ENCODE data around the gene CEP63. TPM values are rescaled to one million over a fixed set of nuclear protein-coding genes. Genes with fewer than 3 reads are reported as not detected.

The CEP63 gene
- total RNA-seq, 4 donors from 2014 or later = 16.7 to 26.2 (median 22.6) TPM

DNA sequence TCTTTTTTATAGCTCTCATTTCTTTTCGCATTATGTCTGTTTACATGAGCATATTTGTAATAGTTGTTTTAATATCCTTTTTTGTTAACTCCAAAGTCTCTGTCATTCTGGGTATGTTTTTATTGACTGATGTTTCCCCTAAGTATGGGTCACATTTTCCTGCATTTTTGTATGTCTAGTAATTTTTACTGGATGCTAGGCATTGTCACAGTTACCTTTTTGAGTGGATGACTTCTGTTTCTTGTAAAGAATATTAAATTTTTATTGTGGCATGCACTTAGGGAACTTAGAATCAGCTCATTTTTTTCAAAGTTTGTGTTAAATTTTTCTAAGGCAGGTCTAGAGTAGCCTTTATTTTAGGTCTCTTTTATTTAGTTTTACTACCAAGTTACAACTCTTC is 40.8 kb upstream of the CEP63 start:
- intact Hi-C loops (cut with DNase I) = loop anchor here (5.0 kb wide), 1 partner anchor 43 kb away; no protein-coding TSS in a partner anchor
- WGBS = 97% methylated on average over 1 of the region's 1 CpG
- Histone ChIP-seq H3K9me3 (peaks cover 0 to 8% (median 0%) of the 10 kb centered on the region in 4 donors), H3K4me3 (no peak overlapping the region), H3K27me3 (no peaks in the 10 kb centered on the region), H3K27ac (replicated peaks in 1 of 4) (no peak overlapping the region), H3K4me1 (peaks cover 10 to 24% (median 17%) of the 10 kb centered on the region in 4 donors), H3K36me3 (no peaks in the 10 kb centered on the region)
- DNase-seq (ENCODE audit: extremely low spot score) = no peak
- TF ChIP-seq, protein P1, sequence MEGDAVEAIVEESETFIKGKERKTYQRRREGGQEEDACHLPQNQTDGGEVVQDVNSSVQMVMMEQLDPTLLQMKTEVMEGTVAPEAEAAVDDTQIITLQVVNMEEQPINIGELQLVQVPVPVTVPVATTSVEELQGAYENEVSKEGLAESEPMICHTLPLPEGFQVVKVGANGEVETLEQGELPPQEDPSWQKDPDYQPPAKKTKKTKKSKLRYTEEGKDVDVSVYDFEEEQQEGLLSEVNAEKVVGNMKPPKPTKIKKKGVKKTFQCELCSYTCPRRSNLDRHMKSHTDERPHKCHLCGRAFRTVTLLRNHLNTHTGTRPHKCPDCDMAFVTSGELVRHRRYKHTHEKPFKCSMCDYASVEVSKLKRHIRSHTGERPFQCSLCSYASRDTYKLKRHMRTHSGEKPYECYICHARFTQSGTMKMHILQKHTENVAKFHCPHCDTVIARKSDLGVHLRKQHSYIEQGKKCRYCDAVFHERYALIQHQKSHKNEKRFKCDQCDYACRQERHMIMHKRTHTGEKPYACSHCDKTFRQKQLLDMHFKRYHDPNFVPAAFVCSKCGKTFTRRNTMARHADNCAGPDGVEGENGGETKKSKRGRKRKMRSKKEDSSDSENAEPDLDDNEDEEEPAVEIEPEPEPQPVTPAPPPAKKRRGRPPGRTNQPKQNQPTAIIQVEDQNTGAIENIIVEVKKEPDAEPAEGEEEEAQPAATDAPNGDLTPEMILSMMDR (IDR thresholded peaks at IDR 0.05) = no peak
- TF ChIP-seq POLR2A (IDR thresholded peaks at IDR 0.05; ENCODE audit: low read depth) (no peak), POLR2AphosphoS5 (IDR thresholded peaks at IDR 0.05) (no peak), EP300 (IDR thresholded peaks at IDR 0.05) (no peak)

DNA sequence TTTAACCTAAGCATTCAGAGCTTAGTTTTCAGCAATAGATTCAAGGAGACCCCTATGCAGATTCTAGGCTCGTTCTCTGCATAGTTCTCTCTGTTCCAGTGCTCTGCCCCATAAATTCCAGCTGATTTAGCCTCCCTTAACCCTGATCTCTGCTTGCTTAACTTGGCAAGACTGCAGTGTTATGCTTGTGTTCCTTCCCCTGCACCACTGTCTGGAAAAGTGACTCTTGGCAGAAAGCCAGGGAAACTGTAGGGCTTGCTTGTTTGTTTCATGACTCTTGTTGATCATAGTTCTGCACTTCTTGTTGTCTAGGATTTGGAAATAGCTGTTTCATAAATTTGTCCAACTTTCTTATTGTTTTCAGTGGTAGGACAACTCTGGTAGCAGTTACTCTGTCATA is 40.2 kb upstream of the CEP63 start:
- Histone ChIP-seq H3K27ac (replicated peaks in 1 of 4) (no peak overlapping the region), H3K27me3 (no peaks in the 10 kb centered on the region), H3K36me3 (no peaks in the 10 kb centered on the region), H3K4me3 (no peak overlapping the region), H3K9me3 (peaks cover 0 to 8% (median 0%) of the 10 kb centered on the region in 4 donors), H3K4me1 (peaks cover 10 to 24% (median 17%) of the 10 kb centered on the region in 4 donors)
- TF ChIP-seq POLR2A (IDR thresholded peaks at IDR 0.05; ENCODE audit: low read depth) (no peak), EP300 (IDR thresholded peaks at IDR 0.05) (no peak), POLR2AphosphoS5 (IDR thresholded peaks at IDR 0.05) (no peak)
- TF ChIP-seq, protein P1 (IDR thresholded peaks at IDR 0.05) = no peak
- WGBS = 37% methylated on average over 1 of the region's 1 CpG
- intact Hi-C loops (cut with DNase I) = loop anchor here (5.0 kb wide), 1 partner anchor 43 kb away; no protein-coding TSS in a partner anchor
- no peak for DNase-seq (ENCODE audit: extremely low spot score)

DNA sequence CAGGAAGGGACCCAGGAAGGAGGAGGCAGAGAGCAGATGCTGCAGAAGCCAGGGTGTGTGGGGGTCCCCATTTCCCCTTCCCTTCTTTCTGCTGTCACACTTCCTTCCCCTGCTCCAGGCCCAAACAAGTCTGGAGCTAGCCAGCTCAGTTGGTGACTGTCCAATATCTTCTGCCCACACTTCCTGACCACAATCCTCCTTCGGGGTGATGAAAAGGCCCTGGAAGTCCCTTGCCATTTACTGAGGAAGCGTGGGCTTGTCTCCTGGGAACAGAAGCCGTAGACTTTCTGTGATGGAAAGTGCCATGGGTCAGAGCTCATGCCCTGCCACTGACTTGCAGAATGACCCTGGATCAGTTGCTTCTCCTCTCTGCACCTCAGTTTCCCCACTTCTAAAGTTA is 39.1 kb upstream of the CEP63 start:
- no peaks in the 10 kb centered on the region for H3K36me3 ChIP-seq
- TF ChIP-seq POLR2A (IDR thresholded peaks at IDR 0.05; ENCODE audit: low read depth) (no peak), EP300 (IDR thresholded peaks at IDR 0.05) (no peak)
- TF ChIP-seq, protein P1 (IDR thresholded peaks at IDR 0.05) = no peak
- no peaks in the 10 kb centered on the region for H3K27me3 ChIP-seq
- H3K4me1 ChIP-seq = peaks cover 10 to 24% (median 17%) of the 10 kb centered on the region in 4 donors
- no peak overlapping the region for H3K27ac ChIP-seq (replicated peaks in 1 of 4)
- WGBS = 33% methylated on average over 1 of the region's 3 CpGs
- peaks cover 0 to 8% (median 0%) of the 10 kb centered on the region in 4 donors for H3K9me3 ChIP-seq
- DNase-seq (ENCODE audit: extremely low spot score) = peak; percentile 39
- no peak overlapping the region for H3K4me3 ChIP-seq
- intact Hi-C loops (cut with DNase I) = loop anchor here (5.0 kb wide), 1 partner anchor 44 kb away; no protein-coding TSS in a partner anchor

DNA sequence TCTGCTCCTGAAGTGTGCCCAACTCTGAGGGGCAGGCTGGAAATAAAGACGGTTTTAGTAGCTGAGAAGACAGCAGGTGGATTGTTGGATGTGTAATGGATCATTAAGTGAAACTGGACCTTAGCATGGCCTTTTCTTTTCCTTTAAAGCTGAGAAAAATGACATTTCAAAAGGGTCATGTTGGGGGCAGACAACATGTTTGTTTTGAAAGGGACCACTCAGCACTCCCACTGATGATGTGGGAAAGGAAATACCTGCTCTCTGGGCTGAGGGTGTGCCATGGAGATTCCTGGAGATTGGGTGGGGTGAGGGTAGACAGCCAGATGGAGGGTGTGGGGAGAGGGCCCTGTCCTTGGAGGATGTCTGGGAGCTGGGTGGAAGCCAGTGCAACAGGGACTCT is 38.5 kb upstream of the CEP63 start:
- 94% methylated on average over 1 of the region's 1 CpG for WGBS
- Histone ChIP-seq H3K27ac (replicated peaks in 1 of 4) (no peak overlapping the region), H3K4me3 (no peak overlapping the region), H3K27me3 (no peaks in the 10 kb centered on the region), H3K36me3 (no peaks in the 10 kb centered on the region), H3K4me1 (peaks cover 10 to 24% (median 17%) of the 10 kb centered on the region in 4 donors), H3K9me3 (peaks cover 0 to 8% (median 0%) of the 10 kb centered on the region in 4 donors)
- TF ChIP-seq POLR2AphosphoS5 (IDR thresholded peaks at IDR 0.05) (no peak), EP300 (IDR thresholded peaks at IDR 0.05) (no peak), POLR2A (IDR thresholded peaks at IDR 0.05; ENCODE audit: low read depth) (no peak)
- TF ChIP-seq, protein P1 (IDR thresholded peaks at IDR 0.05) = no peak
- peak; percentile 66 for DNase-seq (ENCODE audit: extremely low spot score)
- intact Hi-C loops (cut with DNase I) = loop anchor here (5.0 kb wide), 1 partner anchor 45 kb away; no protein-coding TSS in a partner anchor

DNA sequence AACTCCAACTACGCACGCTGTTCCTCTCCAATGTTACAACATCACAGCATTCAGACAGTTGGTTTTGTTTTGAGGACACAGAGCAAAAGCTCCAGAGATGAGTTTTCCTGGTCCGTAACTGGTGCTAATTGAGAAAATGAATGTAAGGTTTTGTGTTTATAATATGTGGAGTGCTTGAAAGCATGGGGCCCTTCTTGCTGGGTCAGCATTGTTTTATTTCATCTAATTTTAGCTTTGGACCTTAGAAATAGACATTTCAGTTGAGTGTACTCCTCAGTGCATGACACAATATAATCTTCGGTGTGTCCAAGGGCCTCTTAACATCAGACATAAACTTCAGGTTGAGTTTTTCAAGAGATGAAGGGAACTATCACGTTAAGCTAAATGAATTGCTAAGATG is 37.2 kb upstream of the CEP63 start:
- peaks cover 10 to 24% (median 17%) of the 10 kb centered on the region in 4 donors for H3K4me1 ChIP-seq
- TF ChIP-seq, protein P1 (IDR thresholded peaks at IDR 0.05) = no peak
- TF ChIP-seq EP300 (IDR thresholded peaks at IDR 0.05) (no peak), POLR2AphosphoS5 (IDR thresholded peaks at IDR 0.05) (no peak), POLR2A (IDR thresholded peaks at IDR 0.05; ENCODE audit: low read depth) (no peak)
- H3K27ac ChIP-seq (replicated peaks in 1 of 4) = no peak overlapping the region
- peak; percentile 45 for DNase-seq (ENCODE audit: extremely low spot score)
- intact Hi-C loops (cut with DNase I) = loop anchor here (5.0 kb wide), 1 partner anchor 46 kb away; no protein-coding TSS in a partner anchor
- H3K36me3 ChIP-seq = no peaks in the 10 kb centered on the region
- H3K9me3 ChIP-seq = peaks cover 0 to 8% (median 0%) of the 10 kb centered on the region in 4 donors
- H3K27me3 ChIP-seq = no peaks in the 10 kb centered on the region
- 85% methylated on average over 5 of the region's 5 CpGs for WGBS
- H3K4me3 ChIP-seq = no peak overlapping the region
